Heart left ventricle (tissue), 13 donors: ENCODE data around the gene TIMM22.

ENCODE experiments used
- POLR2A ChIP-seq, 2 donors: fragments of 450-650 bp; IDR thresholded peaks; one replicate each; pipeline ENCODE4 v1.6.1; 2017; ENCODE audit warnings: antibody characterized with exemption in 2 of 2, mild to moderate bottlenecking in 2 of 2, moderate library complexity in 2 of 2
- TF ChIP-seq, protein P1 (sequence below), 12 donors: fragments of 200-600 bp; sonication (generic) in 4 of 12; IDR thresholded peaks; one replicate each; pipeline versions ENCODE4 v1.5.0 to v1.8.0; 2018 to 2022; ENCODE audit warnings: antibody characterized with exemption in 12 of 12, mild to moderate bottlenecking in 5 of 12
- donor health status: ischemic (EF 13 %, LVEDD 7.1; RV severe dilation, severe dysfunction).
- donor health status: DM: no; HTN: yes; CAD: no.
- donor health status: DM: no; HTN: no; CAD: no.
- donor health status: ischemic (EF 25% LVEDD 6.9; RV normal size, moderate dysfunction).
- donor health status: ischemic (EF 25% LVEDD 5.7; RV mildly dilated, moderate dysfunction).
- donor health status: ischemic (EF 35%, LVEDD 5.7; RV mildly dilated, moderate dysfunction).
- donor health status: nonischemic (EF 11% LVEDD 7.7; RV severe dilation, severe dysfunction).
- donor health status: DM: yes; HTN: yes; CAD: no.
- donor health status: PGD.
- donor health status: ischemic (EF 29% LVEDD 5.4; RV normal size, mild dysfunction).
- donor health status: nonischemic (EF 23%, LVEDD 6.1; RV moderate dilation, normal function).

DNA sequence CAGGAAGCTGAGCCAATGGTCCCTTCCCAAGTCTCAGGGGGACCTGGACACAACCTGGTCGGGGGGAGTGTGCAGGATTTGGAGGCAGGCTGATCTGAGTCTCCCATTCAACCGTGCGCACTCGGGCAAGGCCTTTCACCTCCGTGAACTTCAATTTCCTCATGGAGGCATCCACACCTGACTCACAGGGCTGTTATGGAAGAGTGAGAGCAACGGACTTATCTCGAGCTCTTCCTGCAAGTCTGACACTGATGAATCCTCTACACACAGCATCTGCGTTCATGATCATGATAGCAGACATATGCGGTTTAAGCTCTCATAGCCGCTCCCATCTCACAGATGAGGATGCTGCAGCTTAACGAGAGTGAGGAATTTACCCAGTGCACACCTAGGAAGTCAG is 21.6 kb downstream of the TIMM22 start:
- TF ChIP-seq, protein P1, sequence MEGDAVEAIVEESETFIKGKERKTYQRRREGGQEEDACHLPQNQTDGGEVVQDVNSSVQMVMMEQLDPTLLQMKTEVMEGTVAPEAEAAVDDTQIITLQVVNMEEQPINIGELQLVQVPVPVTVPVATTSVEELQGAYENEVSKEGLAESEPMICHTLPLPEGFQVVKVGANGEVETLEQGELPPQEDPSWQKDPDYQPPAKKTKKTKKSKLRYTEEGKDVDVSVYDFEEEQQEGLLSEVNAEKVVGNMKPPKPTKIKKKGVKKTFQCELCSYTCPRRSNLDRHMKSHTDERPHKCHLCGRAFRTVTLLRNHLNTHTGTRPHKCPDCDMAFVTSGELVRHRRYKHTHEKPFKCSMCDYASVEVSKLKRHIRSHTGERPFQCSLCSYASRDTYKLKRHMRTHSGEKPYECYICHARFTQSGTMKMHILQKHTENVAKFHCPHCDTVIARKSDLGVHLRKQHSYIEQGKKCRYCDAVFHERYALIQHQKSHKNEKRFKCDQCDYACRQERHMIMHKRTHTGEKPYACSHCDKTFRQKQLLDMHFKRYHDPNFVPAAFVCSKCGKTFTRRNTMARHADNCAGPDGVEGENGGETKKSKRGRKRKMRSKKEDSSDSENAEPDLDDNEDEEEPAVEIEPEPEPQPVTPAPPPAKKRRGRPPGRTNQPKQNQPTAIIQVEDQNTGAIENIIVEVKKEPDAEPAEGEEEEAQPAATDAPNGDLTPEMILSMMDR (IDR thresholded peaks at IDR 0.05), result no peak
- TF ChIP-seq POLR2A (IDR thresholded peaks at IDR 0.05), result no peak
